Stimulated activated CD4-positive, alpha-beta T cell treated with anti-CD3 and anti-CD28 coated beads, Interleukin-4, amount 100 ng/mL, for 1 hour (primary cell): ENCODE data around the gene DNAL4.
"Not testable (repeated sequence)": the region's sequence is repeated elsewhere in the genome, so short reads cannot be mapped to it uniquely, and the experiment has no call there.

ENCODE experiments used
- DNase-seq: peaks from one replicate; pipeline ENCODE4 v3.0.0-alpha.2; 2020

Gene DNAL4

GRCh38 chr22:38826801-38827200, 32.9 kb upstream of the DNAL4 start:
- DNase-seq, result no peak

DNA sequence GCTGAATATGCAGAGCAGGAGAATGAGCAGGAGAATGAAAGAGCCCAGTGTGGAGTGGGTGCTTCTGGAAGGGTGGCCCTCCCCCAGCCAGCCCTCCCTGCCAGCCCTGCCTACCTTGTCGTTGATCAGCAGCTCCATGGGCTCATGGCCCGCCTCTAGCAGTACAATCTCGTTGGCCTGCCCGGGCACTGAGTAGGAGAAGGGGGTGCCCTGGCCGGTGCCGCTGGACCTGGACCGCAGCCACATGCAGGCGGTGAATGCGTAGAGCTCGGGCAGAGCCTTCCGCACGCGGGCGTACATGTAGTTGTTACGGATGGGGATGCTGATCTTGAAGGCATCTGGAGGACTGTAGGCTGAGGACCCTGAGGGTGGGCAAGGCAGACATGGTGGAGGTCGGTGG, 32.4 kb upstream of the DNAL4 start:
- no peak for DNase-seq

- DNase-seq, result peak; percentile 26
Observed at GRCh38 chr22:38824585-38824984, 30.6 kb upstream of the DNAL4 start.

- no peak for DNase-seq
Observed at GRCh38 chr22:38823637-38824036, 29.7 kb upstream of the DNAL4 start.

GRCh38 chr22:38823076-38823475, 29.1 kb upstream of the DNAL4 start:
- no peak for DNase-seq

GRCh38 chr22:38820020-38820419, 26.1 kb upstream of the DNAL4 start:
- no peak for DNase-seq

- no peak for DNase-seq
Observed at GRCh38 chr22:38819387-38819940, 25.5 kb upstream of the DNAL4 start.

- no peak for DNase-seq
Observed at GRCh38 chr22:38817196-38817595, 23.3 kb upstream of the DNAL4 start.

GRCh38 chr22:38815842-38816241, 21.9 kb upstream of the DNAL4 start:
- DNase-seq, result no peak

- DNase-seq, result no peak
Observed at GRCh38 chr22:38811241-38811640, 17.3 kb upstream of the DNAL4 start.

DNA sequence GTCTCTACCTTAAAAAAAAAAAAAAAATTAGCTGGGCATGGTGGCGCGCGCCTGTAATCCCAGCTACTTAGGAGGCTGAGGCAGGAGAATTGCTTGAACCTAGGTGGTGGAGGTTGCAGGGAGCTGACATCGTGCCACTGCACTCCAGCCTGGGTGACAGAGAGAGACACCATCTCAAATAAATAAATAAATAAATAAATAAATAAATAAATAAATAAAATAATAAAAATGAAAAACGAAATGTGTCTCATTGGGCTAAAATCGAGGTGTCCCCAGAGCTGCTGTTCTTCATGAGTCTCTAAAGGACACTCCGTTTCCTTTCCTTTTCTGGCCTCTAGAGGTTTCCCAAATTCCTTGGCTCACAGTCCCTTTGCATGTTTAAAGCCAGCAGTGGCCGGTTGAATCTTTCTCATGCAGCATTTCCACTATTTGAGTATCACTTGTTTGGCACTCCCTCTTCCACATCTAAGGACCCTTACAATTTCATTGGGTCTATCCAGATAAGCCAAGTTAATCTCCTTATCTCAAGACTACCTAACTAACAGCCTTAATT, 11.2 kb upstream of the DNAL4 start:
- DNase-seq, result not testable (repeated sequence)

DNA sequence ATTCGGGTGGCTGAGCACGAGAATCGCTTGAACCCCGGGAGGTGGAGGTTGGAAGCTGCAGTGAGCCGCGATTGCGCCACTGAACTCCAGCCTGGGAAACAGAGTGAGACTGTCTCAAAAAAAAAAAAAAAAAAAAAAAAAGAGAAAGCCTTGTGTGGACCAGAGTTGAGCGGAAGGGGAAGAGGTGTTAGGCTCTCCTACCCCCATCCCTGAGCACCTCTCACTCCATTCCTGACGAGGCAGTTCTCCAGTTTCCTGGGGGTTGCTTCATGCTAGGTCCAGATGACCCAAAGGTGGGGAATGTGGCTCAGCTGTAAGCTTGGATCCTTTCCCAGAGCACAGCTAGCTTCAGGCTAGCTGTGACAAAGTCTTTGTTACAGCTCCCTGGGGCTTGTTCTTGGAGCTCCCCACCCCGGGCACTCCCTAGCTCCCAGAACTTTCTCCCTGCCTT, 8.8 kb upstream of the DNAL4 start:
- DNase-seq, result no peak

GRCh38 chr22:38799265-38800002, 5.5 kb upstream of the DNAL4 start:
- DNase-seq, result no peak

GRCh38 chr22:38798496-38798895, 4.6 kb upstream of the DNAL4 start:
- DNase-seq, result no peak

DNA sequence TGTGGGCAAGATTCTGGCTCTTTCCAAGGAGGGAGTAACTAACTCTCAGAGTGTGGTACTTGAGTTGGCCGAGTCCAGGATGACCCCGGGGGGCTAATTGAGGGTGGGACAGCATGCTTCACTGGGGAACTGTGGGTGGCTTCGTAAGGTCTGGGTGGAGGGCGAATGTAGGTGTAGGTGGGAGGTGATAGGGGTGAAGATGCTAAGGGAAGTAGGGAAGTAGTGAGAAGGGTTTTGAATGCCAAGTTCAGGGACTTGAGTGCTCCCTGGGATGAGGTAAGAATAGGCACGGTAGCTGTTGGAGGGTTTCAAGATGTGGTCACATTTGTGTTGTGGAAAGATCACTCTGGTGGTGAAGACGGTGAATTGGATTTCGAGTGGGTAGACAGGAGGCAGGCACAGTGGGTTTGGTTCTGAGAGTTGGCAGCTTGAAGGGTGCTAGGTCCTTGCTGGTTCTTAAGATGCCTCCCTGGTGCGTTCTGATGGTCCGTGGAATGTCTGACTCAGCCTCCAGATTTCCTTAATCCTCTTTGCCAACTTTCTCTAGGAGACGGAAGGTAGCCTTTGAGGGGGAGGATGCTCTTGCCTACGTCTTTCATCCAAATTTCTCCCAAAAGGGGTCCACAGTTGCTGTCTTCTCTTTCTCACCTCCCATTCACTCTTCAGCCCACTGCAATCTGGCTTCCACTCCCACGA, 2.5 kb upstream of the DNAL4 start:
- no peak for DNase-seq

GRCh38 chr22:38795569-38795968, 1.6 kb upstream of the DNAL4 start:
- DNase-seq, result no peak

GRCh38 chr22:38793317-38793716, 626 bp downstream of the DNAL4 start:
- no peak for DNase-seq

DNA sequence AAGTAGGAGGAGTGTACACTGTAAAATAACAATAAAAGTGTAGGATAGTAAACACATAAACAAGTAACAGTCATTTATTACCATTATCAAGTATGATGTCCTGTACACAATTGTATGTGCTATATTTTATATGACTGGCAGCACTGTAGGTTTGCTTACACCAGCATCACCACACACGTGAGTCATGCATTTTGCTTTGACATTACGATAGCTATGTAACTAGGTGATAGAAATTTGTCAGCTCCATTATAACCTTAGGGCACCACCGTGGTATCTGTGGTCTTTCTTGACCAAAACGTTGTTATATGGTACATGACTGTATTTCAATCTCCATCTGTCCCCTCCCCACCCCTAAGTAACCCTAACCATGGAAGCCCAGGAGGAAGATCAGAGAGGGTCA, 1.1 kb downstream of the DNAL4 start:
- DNase-seq, result no peak

DNA sequence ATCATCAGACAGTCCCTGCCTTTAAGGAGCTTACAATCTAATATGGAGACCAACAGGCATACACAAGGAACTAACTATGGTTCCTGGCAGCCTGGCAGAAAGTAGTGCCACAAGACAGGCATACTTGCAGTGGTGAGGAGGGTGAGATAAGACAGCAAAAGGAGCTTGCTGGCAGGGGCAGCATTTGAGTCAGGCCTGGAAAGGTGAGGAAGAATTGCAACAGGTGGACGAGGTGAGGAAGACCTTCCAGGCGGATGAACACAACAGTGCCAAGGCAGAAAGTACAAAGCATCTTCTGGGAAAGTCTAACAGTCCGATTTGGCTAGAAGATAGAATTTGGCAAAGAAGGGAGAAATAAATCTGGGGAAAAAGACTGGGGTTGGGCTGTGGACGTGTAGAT, 4.3 kb downstream of the DNAL4 start:
- no peak for DNase-seq

- DNase-seq, result no peak
Observed at GRCh38 chr22:38788846-38789245, 5.1 kb downstream of the DNAL4 start.

DNA sequence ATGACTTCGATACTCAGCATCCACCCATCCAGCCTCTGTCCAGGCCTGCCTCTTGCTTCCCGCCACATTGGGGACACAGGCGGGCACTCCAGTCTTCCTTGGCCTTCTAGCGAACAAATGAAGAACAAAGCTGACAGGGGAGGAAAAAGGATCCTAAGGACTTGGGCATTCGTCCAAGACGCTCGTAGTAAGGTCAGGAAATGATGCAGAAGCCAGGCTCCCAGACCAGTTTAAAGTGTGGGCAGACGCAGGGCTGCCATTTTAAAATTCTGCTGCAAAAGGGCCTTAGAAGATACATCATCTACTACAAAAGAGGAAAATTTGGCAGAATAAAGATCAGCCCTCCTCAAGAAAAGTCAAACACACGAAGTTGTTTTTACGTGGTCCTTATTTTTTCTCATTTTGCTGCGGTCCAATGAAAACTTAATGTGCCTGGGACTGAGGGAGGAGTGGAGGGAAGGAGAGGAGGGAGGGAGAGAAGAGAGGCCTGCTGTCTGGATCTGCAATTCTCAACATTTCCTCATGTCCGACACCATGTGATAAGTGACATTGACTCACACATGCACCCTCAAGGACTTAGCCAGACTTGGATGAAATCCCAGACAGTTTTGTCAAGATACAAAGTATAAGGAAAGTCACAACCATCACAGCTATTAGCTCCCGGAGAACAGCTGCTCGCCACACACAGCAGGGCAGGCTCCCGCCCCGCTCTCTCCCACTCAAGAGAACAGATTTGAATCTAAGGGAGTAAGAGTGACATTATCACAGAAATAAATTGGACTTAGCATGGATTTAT, 5.7 kb downstream of the DNAL4 start:
- DNase-seq, result no peak

- no peak for DNase-seq
Observed at GRCh38 chr22:38786631-38787030, 7.3 kb downstream of the DNAL4 start.

DNA sequence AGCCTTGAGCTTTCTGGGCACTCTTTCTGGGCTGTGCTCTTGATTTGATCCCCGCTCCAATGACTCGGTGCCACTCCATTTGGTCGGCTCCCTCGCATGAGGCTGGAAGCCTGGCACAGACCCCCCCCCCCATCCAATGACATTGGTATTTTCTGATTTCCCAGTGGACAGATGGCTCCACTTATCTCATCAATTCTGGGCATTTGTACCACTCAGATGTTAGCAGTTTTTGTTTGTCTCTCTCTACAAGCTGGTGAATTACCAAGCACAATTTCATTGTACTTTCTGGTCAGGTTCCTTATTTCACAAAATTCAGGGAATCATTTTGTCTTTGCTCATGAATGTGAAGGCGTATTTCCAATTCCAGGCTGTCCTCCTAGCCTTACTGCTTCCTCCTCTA, 9.1 kb downstream of the DNAL4 start:
- no peak for DNase-seq
